Measurements from ENCODE around the gene ESRRB.

Gene ESRRB

DNA sequence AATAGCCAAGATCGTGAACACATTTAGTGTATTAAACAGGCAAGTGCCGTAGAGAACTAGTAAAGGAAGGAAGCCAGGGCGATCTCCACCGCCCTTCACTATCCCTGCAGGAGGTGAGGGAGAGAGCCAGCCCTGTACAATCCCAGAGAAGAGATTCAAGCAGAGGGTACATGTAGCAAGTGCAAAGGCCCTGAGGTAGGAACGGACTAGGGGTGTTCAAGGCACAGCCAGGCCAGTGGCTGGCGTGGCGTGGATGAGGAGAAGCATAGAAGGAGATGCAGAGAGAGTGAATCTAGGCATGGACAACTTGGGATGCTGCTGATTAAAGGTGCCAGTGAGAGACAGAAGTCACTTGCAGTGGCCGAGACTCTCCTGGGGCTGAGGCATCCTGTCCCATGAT lies 39.1 kb upstream of the ESRRB start:
- H3K4me1 ChIP-seq (ENCODE audit: control insufficient read depth in 2 of 2, insufficient read depth in 2 of 2, low read length in 2 of 2) = no peaks in the 10 kb centered on the region
- no peak overlapping the region for H3K9ac ChIP-seq (ENCODE audit: low read depth in 1 of 2, low read length in 2 of 2)
- H3K9me3 ChIP-seq (ENCODE audit: control insufficient read depth in 2 of 2, low read length in 2 of 2) = no peaks in the 10 kb centered on the region
- no peak overlapping the region for H3K4me3 ChIP-seq (ENCODE audit: low read length in 2 of 2)
- H3K36me3 ChIP-seq (ENCODE audit: control insufficient read depth in 2 of 2, insufficient read depth in 2 of 2, low read length in 2 of 2) = no peaks in the 10 kb centered on the region
- no peaks in the 10 kb centered on the region for H3K27me3 ChIP-seq (ENCODE audit: control insufficient read depth in 2 of 2, insufficient read depth in 2 of 2, low read length in 2 of 2)
- no peak overlapping the region for H3K27ac ChIP-seq (ENCODE audit: low read depth in 2 of 2, low read length in 2 of 2)

DNA sequence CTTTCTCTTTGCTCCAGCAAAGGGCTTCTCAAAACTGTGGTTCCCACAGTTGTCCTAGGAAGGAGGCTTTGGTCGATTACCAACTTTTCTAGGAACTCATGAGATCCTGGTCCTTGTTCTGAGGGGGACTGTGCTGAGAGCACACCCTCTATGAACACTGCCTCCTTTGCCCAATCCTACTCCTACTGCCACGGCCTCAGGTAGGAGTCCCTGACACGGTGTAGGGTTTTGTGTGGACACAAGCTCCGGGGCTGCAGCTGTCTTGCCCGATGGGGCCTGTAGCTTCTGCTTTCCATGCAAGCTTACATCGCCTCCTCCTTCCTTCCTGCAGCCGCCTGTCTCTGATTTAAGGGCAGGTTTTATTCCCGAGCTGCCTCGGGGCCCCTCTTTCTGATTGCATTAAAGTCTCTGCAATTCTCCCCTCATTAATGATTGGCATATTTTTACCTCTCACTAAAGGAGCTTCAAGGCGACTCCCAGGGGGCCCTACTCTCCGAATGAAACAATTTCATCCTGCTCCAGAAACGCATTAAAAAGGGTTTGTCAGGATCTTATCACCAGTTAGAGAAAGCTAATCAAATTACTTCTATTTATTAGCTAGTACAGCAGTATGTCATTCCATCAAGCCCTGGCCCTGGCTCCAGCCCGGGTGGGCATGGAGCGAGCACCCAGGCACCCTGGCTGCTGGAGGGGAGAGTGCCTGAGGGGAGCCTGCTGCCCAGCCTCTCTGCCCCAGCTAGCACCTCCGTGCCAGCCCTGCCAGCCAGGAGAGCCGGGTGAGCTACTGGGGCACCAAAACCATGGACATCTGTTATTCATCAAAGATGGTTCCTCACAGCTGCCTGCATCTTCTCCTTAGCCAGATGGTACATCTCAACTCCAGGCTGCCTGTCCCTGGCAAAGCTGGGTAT lies 38.0 kb upstream of the ESRRB start:
- Histone ChIP-seq H3K9me3 (ENCODE audit: control insufficient read depth in 2 of 2, low read length in 2 of 2) (no peaks in the 10 kb centered on the region), H3K27ac (ENCODE audit: low read depth in 2 of 2, low read length in 2 of 2) (no peak overlapping the region), H3K9ac (ENCODE audit: low read depth in 1 of 2, low read length in 2 of 2) (no peak overlapping the region), H3K4me3 (ENCODE audit: low read length in 2 of 2) (no peak overlapping the region), H3K27me3 (ENCODE audit: control insufficient read depth in 2 of 2, insufficient read depth in 2 of 2, low read length in 2 of 2) (no peaks in the 10 kb centered on the region), H3K4me1 (ENCODE audit: control insufficient read depth in 2 of 2, insufficient read depth in 2 of 2, low read length in 2 of 2) (no peaks in the 10 kb centered on the region), H3K36me3 (ENCODE audit: control insufficient read depth in 2 of 2, insufficient read depth in 2 of 2, low read length in 2 of 2) (no peaks in the 10 kb centered on the region)

DNA sequence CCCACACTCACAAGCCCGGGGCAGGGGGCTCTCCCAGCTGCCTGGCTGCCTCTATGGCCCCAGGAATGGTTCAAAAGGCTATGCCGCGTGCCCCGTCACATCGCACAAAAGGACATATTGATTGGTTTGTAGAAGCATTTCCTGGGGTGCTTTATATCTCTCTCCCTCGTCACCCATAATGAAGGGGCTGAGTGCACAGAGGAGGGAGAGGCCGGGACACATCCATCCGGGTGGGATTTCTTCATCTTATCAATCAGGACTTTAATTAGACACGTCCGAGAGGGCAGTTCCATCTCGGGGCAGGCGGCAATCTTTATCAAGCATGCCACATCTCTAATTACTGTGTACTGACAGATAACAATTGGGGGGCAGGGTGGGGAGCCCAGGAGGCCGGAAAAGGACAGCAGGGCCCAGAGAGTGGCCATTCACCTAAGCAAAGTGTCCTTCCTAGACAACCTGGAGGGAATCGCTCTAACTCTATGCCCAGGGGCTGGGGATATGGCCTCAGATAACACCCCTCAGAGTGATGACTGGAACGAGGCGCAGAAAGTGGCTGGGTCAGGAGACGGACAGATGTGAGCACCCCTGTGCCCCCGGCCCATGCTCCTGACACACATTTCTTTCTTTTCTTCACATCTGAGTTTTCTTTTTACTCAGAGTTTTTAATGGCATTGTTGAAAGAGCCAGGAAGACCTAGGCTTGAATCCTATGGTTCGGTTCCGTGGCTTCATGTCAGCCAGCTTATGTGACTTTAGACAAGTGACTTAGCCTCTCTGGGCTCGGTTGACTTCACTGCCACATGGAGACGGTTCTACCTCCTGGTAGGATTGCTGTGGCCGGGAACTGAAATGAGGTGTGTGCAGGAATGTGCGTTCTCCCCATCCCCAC lies 36.0 kb upstream of the ESRRB start:
- no peaks in the 10 kb centered on the region for H3K4me1 ChIP-seq (ENCODE audit: control insufficient read depth in 2 of 2, insufficient read depth in 2 of 2, low read length in 2 of 2)
- H3K27me3 ChIP-seq (ENCODE audit: control insufficient read depth in 2 of 2, insufficient read depth in 2 of 2, low read length in 2 of 2) = no peaks in the 10 kb centered on the region
- no peaks in the 10 kb centered on the region for H3K9me3 ChIP-seq (ENCODE audit: control insufficient read depth in 2 of 2, low read length in 2 of 2)
- no peaks in the 10 kb centered on the region for H3K36me3 ChIP-seq (ENCODE audit: control insufficient read depth in 2 of 2, insufficient read depth in 2 of 2, low read length in 2 of 2)
- no peak overlapping the region for H3K4me3 ChIP-seq (ENCODE audit: low read length in 2 of 2)
- no peak overlapping the region for H3K27ac ChIP-seq (ENCODE audit: low read depth in 2 of 2, low read length in 2 of 2)
- no peak overlapping the region for H3K9ac ChIP-seq (ENCODE audit: low read depth in 1 of 2, low read length in 2 of 2)

DNA sequence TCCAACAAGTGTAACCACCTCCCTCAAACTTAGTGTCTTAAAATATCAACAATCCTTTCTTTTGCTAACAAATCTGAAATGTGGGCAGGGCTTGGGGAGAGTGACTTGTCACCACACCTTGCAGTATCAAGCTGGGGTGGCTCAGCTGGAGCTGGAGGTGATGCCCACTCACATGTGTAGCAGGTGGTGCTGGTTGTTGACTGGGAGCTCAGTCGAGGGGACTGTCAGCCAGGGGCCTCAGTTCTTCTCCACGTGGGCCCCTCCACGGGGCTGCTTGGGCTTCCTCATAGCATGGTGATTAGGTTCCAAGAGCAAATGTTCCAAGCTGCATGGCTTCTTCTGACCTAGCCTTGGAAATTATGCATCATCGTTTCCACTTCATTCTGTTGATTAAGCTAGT lies 32.6 kb upstream of the ESRRB start:
- Histone ChIP-seq H3K4me3 (ENCODE audit: low read length in 2 of 2) (no peak overlapping the region), H3K27me3 (ENCODE audit: control insufficient read depth in 2 of 2, insufficient read depth in 2 of 2, low read length in 2 of 2) (peaks cover 0 to 3% of the 10 kb centered on the region in 2 donors), H3K9me3 (ENCODE audit: control insufficient read depth in 2 of 2, low read length in 2 of 2) (no peaks in the 10 kb centered on the region), H3K27ac (ENCODE audit: low read depth in 2 of 2, low read length in 2 of 2) (no peak overlapping the region), H3K36me3 (ENCODE audit: control insufficient read depth in 2 of 2, insufficient read depth in 2 of 2, low read length in 2 of 2) (no peaks in the 10 kb centered on the region), H3K9ac (ENCODE audit: low read depth in 1 of 2, low read length in 2 of 2) (no peak overlapping the region), H3K4me1 (ENCODE audit: control insufficient read depth in 2 of 2, insufficient read depth in 2 of 2, low read length in 2 of 2) (no peaks in the 10 kb centered on the region)

DNA sequence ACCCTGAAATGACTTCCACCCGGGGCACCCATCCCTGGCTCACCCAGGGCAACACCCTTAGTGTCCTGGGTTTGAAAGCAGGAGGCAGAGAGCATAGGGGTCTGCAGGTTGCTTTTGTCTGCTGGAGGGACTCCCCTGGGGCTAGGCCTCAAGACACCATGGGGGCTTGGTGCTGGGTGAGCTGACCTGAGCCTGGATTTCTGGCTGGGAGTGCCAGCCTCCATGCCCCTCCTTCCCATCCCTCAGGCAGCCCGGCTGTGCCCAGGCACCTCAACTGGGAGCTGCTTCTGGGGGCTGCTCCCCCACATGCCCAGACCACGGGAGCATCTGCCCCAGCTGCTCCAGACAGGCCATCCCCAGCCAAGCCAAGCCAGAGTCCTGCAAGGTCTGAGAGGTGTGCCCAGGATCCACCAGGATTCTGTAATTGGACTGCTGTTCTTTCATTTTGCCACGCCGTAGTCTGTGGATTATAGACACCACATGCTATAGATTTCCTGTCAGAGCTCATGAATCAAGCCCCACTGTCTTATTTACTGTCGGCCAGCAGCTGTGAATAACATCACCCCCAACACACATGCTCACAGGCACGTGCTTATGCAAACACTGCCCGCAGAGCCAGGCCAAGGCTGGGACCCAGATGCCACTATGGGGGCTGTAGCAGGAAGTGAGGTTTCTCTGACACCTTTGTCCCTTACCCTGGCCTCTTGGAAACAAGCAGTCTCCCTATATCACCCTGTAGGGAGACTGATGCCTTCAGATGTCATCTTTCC lies 29.4 kb upstream of the ESRRB start:
- H3K4me3 ChIP-seq (ENCODE audit: low read length in 2 of 2) = no peak overlapping the region
- no peak overlapping the region for H3K9ac ChIP-seq (ENCODE audit: low read depth in 1 of 2, low read length in 2 of 2)
- H3K27me3 ChIP-seq (ENCODE audit: control insufficient read depth in 2 of 2, insufficient read depth in 2 of 2, low read length in 2 of 2) = peaks cover 3 to 4% of the 10 kb centered on the region in 2 donors
- H3K27ac ChIP-seq (ENCODE audit: low read depth in 2 of 2, low read length in 2 of 2) = no peak overlapping the region
- no peaks in the 10 kb centered on the region for H3K4me1 ChIP-seq (ENCODE audit: control insufficient read depth in 2 of 2, insufficient read depth in 2 of 2, low read length in 2 of 2)
- H3K36me3 ChIP-seq (ENCODE audit: control insufficient read depth in 2 of 2, insufficient read depth in 2 of 2, low read length in 2 of 2) = no peaks in the 10 kb centered on the region
- no peaks in the 10 kb centered on the region for H3K9me3 ChIP-seq (ENCODE audit: control insufficient read depth in 2 of 2, low read length in 2 of 2)

DNA sequence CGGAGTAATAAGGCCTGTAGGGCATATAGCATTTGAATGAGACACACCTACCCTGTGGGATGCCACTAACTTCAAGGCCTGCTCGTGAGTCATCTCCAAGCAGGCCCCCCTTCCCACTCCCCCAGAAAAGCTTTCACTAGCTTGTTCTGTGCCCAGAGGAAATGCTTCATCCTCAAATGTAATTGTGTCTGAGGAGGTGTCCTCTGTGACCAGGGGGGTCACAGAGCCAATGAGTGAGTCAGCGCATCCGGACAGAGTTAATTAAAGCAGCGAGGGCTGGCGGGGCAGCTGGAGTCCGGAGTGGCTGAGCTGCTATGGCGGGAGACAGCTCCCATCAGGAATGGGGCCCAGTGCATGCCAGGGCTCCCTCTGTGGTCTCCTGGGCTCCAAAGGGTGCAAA lies 27.0 kb upstream of the ESRRB start:
- Histone ChIP-seq H3K4me3 (ENCODE audit: low read length in 2 of 2) (no peak overlapping the region), H3K4me1 (ENCODE audit: control insufficient read depth in 2 of 2, insufficient read depth in 2 of 2, low read length in 2 of 2) (no peaks in the 10 kb centered on the region), H3K9ac (ENCODE audit: low read depth in 1 of 2, low read length in 2 of 2) (no peak overlapping the region), H3K27me3 (ENCODE audit: control insufficient read depth in 2 of 2, insufficient read depth in 2 of 2, low read length in 2 of 2) (peaks cover 3 to 4% of the 10 kb centered on the region in 2 donors), H3K27ac (ENCODE audit: low read depth in 2 of 2, low read length in 2 of 2) (no peak overlapping the region), H3K9me3 (ENCODE audit: control insufficient read depth in 2 of 2, low read length in 2 of 2) (no peaks in the 10 kb centered on the region), H3K36me3 (ENCODE audit: control insufficient read depth in 2 of 2, insufficient read depth in 2 of 2, low read length in 2 of 2) (no peaks in the 10 kb centered on the region)

DNA sequence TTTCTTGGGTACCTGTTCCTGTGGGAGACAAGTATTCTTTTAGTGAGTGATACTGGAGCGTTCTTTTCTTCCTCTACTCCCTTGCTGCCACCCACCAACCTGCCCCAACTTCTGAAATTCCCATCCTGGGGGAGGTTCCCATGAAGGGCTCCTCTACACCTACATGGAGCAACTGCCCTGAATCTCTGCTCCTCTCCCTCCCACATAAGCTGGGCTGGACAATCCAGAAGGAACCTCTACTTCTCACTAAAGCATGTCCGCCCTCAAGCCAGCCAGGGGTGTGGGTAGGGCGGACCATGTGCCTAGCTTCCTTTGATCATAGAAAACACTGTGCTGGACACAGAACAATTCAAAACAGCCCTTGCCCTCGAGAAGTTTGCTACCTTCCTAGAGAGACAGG lies 25.9 kb upstream of the ESRRB start:
- no peaks in the 10 kb centered on the region for H3K4me1 ChIP-seq (ENCODE audit: control insufficient read depth in 2 of 2, insufficient read depth in 2 of 2, low read length in 2 of 2)
- H3K27ac ChIP-seq (ENCODE audit: low read depth in 2 of 2, low read length in 2 of 2) = no peak overlapping the region
- H3K9me3 ChIP-seq (ENCODE audit: control insufficient read depth in 2 of 2, low read length in 2 of 2) = no peaks in the 10 kb centered on the region
- H3K36me3 ChIP-seq (ENCODE audit: control insufficient read depth in 2 of 2, insufficient read depth in 2 of 2, low read length in 2 of 2) = no peaks in the 10 kb centered on the region
- H3K9ac ChIP-seq (ENCODE audit: low read depth in 1 of 2, low read length in 2 of 2) = no peak overlapping the region
- H3K27me3 ChIP-seq (ENCODE audit: control insufficient read depth in 2 of 2, insufficient read depth in 2 of 2, low read length in 2 of 2) = peaks cover 3 to 4% of the 10 kb centered on the region in 2 donors
- no peak overlapping the region for H3K4me3 ChIP-seq (ENCODE audit: low read length in 2 of 2)

DNA sequence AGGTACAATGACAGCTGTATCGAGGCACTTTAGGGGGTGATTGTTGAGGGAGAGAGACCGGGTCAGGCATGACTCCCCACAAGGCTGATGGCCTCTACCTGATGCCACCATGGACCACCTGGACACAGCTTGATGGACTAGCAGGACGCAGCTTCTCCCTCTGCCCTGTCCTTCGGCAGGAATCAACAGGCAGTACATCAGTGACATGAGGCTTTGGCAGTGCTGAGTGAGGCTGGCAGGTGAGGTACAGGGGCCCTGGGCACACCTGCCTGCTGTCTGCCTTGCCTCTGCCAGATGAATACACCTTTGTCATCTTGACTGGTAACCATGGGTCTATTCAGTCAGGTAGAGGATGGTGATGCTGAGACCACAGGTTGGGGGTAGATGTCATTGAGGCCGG lies 25.3 kb upstream of the ESRRB start:
- H3K4me1 ChIP-seq (ENCODE audit: control insufficient read depth in 2 of 2, insufficient read depth in 2 of 2, low read length in 2 of 2) = no peaks in the 10 kb centered on the region
- no peak overlapping the region for H3K4me3 ChIP-seq (ENCODE audit: low read length in 2 of 2)
- no peak overlapping the region for H3K9ac ChIP-seq (ENCODE audit: low read depth in 1 of 2, low read length in 2 of 2)
- H3K27me3 ChIP-seq (ENCODE audit: control insufficient read depth in 2 of 2, insufficient read depth in 2 of 2, low read length in 2 of 2) = peaks cover 3 to 4% of the 10 kb centered on the region in 2 donors
- no peak overlapping the region for H3K27ac ChIP-seq (ENCODE audit: low read depth in 2 of 2, low read length in 2 of 2)
- H3K36me3 ChIP-seq (ENCODE audit: control insufficient read depth in 2 of 2, insufficient read depth in 2 of 2, low read length in 2 of 2) = no peaks in the 10 kb centered on the region
- H3K9me3 ChIP-seq (ENCODE audit: control insufficient read depth in 2 of 2, low read length in 2 of 2) = no peaks in the 10 kb centered on the region

DNA sequence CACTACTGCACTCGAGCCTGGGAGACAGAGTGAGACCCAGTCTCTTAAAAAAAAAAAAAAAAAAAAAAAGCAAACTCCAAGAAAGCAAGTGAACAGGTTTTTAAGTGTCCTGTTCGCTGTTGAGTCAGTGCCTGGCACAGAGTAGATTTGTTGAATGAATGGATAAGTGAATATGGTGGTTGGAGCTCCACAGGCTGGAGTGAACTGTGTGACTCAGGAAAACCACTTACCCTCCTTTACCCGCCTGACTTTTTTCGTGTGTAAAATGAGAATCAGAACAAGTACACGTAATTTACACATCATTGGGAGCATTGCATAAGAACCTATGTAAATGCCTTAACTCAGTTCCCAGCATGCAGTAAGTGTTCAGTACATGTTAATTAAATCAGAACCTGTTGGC lies 24.0 kb upstream of the ESRRB start:
- Histone ChIP-seq H3K4me3 (ENCODE audit: low read length in 2 of 2) (no peak overlapping the region), H3K9me3 (ENCODE audit: control insufficient read depth in 2 of 2, low read length in 2 of 2) (no peaks in the 10 kb centered on the region), H3K27me3 (ENCODE audit: control insufficient read depth in 2 of 2, insufficient read depth in 2 of 2, low read length in 2 of 2) (peaks cover 2 to 4% of the 10 kb centered on the region in 2 donors), H3K4me1 (ENCODE audit: control insufficient read depth in 2 of 2, insufficient read depth in 2 of 2, low read length in 2 of 2) (no peaks in the 10 kb centered on the region), H3K9ac (ENCODE audit: low read depth in 1 of 2, low read length in 2 of 2) (no peak overlapping the region), H3K36me3 (ENCODE audit: control insufficient read depth in 2 of 2, insufficient read depth in 2 of 2, low read length in 2 of 2) (no peaks in the 10 kb centered on the region), H3K27ac (ENCODE audit: low read depth in 2 of 2, low read length in 2 of 2) (no peak overlapping the region)
